Panc1 (cell line): ENCODE results near the gene EDAR.

Experiments
- POLR2AphosphoS5 ChIP-seq: IDR thresholded peaks from 2 replicates; pipeline ENCODE4 v1.6.1; 2012; ENCODE audit warnings: mild to moderate bottlenecking, low read depth, low read length, moderate library complexity
- SIN3A ChIP-seq: IDR thresholded peaks from 2 replicates; pipeline ENCODE4 v1.6.1; 2012; ENCODE audit warnings: low read depth, mild to moderate bottlenecking, low read length, moderate library complexity, borderline replicate concordance; ENCODE audit not compliant: insufficient read depth
- TF ChIP-seq, protein P1 (sequence below): fragments of 450-650 bp; IDR thresholded peaks from 2 replicates; pipeline ENCODE4 v1.5.1; 2017; ENCODE audit warnings: mild to moderate bottlenecking
- TF ChIP-seq, protein P2 (sequence below), 2 experiments: IDR thresholded peaks; 2 replicates each; pipeline ENCODE4 v1.6.1; 2011 to 2012; ENCODE audit warnings: low read depth in 2 of 2, control low read depth in 1 of 2, low read length in 1 of 2, mild to moderate bottlenecking in 1 of 2, moderate library complexity in 1 of 2; ENCODE audit not compliant: insufficient read depth in 1 of 2

DNA sequence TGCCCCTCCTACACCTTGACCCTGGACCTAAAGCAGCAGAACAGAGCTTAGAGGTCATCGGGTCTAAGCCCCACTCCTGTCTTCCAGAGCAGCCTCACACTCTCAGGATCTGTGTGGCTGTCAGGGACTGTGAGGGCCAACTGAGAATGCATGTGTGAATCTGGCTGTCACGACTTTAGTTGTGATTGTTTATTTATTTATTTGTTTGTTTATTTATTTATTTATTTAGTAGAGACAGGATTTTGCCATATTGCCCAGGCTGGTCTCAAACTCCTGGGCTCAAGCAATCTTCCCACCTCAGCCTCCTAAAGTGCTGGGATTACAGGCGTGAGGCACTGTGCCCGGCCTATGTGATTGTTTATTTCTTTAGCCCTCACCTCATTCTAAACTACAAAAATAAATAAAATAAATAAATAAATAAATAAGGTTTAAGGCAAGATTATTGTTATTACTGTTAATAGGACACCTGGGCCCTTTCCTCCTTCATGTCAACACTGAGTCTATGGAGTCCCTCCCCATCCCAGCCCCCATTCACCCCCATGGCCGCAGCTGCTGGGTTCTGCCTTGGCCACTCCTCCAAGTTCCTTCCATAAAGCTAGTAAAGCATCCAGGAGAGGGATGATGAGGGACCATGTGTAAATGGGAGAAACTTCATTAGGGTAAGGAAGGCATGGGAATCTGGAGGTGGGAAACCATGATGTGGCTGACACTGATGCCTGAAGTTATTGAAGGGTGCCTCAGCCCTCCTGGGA lies 39.9 kb upstream of the EDAR start:
- TF ChIP-seq, protein P1, sequence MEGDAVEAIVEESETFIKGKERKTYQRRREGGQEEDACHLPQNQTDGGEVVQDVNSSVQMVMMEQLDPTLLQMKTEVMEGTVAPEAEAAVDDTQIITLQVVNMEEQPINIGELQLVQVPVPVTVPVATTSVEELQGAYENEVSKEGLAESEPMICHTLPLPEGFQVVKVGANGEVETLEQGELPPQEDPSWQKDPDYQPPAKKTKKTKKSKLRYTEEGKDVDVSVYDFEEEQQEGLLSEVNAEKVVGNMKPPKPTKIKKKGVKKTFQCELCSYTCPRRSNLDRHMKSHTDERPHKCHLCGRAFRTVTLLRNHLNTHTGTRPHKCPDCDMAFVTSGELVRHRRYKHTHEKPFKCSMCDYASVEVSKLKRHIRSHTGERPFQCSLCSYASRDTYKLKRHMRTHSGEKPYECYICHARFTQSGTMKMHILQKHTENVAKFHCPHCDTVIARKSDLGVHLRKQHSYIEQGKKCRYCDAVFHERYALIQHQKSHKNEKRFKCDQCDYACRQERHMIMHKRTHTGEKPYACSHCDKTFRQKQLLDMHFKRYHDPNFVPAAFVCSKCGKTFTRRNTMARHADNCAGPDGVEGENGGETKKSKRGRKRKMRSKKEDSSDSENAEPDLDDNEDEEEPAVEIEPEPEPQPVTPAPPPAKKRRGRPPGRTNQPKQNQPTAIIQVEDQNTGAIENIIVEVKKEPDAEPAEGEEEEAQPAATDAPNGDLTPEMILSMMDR = no peak
- TF ChIP-seq, protein P2, sequence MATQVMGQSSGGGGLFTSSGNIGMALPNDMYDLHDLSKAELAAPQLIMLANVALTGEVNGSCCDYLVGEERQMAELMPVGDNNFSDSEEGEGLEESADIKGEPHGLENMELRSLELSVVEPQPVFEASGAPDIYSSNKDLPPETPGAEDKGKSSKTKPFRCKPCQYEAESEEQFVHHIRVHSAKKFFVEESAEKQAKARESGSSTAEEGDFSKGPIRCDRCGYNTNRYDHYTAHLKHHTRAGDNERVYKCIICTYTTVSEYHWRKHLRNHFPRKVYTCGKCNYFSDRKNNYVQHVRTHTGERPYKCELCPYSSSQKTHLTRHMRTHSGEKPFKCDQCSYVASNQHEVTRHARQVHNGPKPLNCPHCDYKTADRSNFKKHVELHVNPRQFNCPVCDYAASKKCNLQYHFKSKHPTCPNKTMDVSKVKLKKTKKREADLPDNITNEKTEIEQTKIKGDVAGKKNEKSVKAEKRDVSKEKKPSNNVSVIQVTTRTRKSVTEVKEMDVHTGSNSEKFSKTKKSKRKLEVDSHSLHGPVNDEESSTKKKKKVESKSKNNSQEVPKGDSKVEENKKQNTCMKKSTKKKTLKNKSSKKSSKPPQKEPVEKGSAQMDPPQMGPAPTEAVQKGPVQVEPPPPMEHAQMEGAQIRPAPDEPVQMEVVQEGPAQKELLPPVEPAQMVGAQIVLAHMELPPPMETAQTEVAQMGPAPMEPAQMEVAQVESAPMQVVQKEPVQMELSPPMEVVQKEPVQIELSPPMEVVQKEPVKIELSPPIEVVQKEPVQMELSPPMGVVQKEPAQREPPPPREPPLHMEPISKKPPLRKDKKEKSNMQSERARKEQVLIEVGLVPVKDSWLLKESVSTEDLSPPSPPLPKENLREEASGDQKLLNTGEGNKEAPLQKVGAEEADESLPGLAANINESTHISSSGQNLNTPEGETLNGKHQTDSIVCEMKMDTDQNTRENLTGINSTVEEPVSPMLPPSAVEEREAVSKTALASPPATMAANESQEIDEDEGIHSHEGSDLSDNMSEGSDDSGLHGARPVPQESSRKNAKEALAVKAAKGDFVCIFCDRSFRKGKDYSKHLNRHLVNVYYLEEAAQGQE (IDR thresholded peaks at IDR 0.05; ENCODE audit: insufficient read depth in 1 of 2, low read depth in 2 of 2, low read length in 1 of 2) = no peak
- TF ChIP-seq POLR2AphosphoS5 (no peak), SIN3A (no peak)
